Hematopoietic multipotent progenitor cell treated with erythropoietin and hydrocortisone succinate and interleukin-3 and kit ligand, for 6 days (in vitro differentiated cells): ENCODE data around the gene IRF3.
A peak's percentile ranks its signal among the peaks of the same experiment; 100 is the strongest.

ENCODE experiments used
- DNase-seq: peaks from one replicate; pipeline ENCODE4 v3.0.0-alpha.2; 2015

The IRF3 gene

GRCh38 chr19:49665351-49666119, at the start of gene IRF3, which contains the start of gene BCL2L12:
TSS of gene IRF3 (minus strand) at chr19:49665857. CDS start at chr19:49664838, 1,019 bp downstream.
TSS of gene BCL2L12 (plus strand) at chr19:49665933. CDS start at chr19:49666693, 760 bp downstream.
- peak; percentile 99 for DNase-seq

- DNase-seq, result no peak
These were observed 47.7 kb upstream of the IRF3 start for GRCh38 chr19:49713236-49713845.

GRCh38 chr19:49712397-49712859, 46.8 kb upstream of the IRF3 start:
- DNase-seq, result peak; percentile 69

- DNase-seq, result no peak
These were observed 44.8 kb upstream of the IRF3 start for GRCh38 chr19:49710372-49710951.

GRCh38 chr19:49705919-49706318, 40.3 kb upstream of the IRF3 start:
- DNase-seq, result no peak

- DNase-seq, result no peak
These were observed 39.4 kb upstream of the IRF3 start for GRCh38 chr19:49704888-49705642.

- DNase-seq, result no peak
These were observed 35.7 kb upstream of the IRF3 start for GRCh38 chr19:49701271-49701786.

GRCh38 chr19:49700563-49700962, 34.9 kb upstream of the IRF3 start:
- DNase-seq, result no peak

- DNase-seq, result no peak
These were observed 33.7 kb upstream of the IRF3 start for GRCh38 chr19:49699364-49699763.

- DNase-seq, result no peak
These were observed 31.2 kb upstream of the IRF3 start for GRCh38 chr19:49696865-49697264.

- DNase-seq, result no peak
These were observed 30.5 kb upstream of the IRF3 start for GRCh38 chr19:49696115-49696514.

- DNase-seq, result no peak
These were observed 26.5 kb upstream of the IRF3 start for GRCh38 chr19:49692147-49692506.

- DNase-seq, result peak; percentile 50
These were observed 25.8 kb upstream of the IRF3 start for GRCh38 chr19:49691243-49692146.

- peak; percentile 64 for DNase-seq
These were observed 25.1 kb upstream of the IRF3 start, which contains the start of gene CPT1C for GRCh38 chr19:49690656-49691242. TSS of gene CPT1C (plus strand) at chr19:49691116. CDS start at chr19:49692253, 1,137 bp downstream.

- no peak for DNase-seq
These were observed 24.5 kb upstream of the IRF3 start for GRCh38 chr19:49690079-49690655.

- peak; percentile 56 for DNase-seq
These were observed 23.7 kb upstream of the IRF3 start, which contains the start of gene ADM5 for GRCh38 chr19:49689133-49690078. TSS of gene ADM5 (plus strand) at chr19:49689594. CDS start at chr19:49689838, 244 bp downstream.

- DNase-seq, result no peak
These were observed 23.0 kb upstream of the IRF3 start for GRCh38 chr19:49688531-49689132.

- no peak for DNase-seq
These were observed 22.1 kb upstream of the IRF3 start for GRCh38 chr19:49687566-49688316.
